CD4-positive, CD25-positive, alpha-beta regulatory T cell (primary cell): Measurements from ENCODE around the gene AKR1B1. TPM values are rescaled to one million over a fixed set of nuclear protein-coding genes. Genes with fewer than 3 reads are reported as not detected.

Experiments
- ATAC-seq, 2 donors: fragments of 150-1000 bp; cut with Tn5 transposase; one replicate each; pipeline ENCODE4 v1.10.0; 2021; ENCODE audit warnings: low read depth in 2 of 2, moderate number of reproducible peaks in 2 of 2, moderate library complexity in 1 of 2
- DNase-seq, 3 donors: peaks; one replicate each; pipeline versions ENCODE4 v3.0.0 to v3.0.0-alpha.2; 2012 to 2022; ENCODE audit warnings: mixed read lengths in 1 of 3
- H3K27ac ChIP-seq: one replicate; pipeline ENCODE4 v1.7.0; 2013; ENCODE audit warnings: mild to moderate bottlenecking, low read length; ENCODE audit not compliant: insufficient read depth, poor library complexity, severe bottlenecking
- H3K27me3 ChIP-seq: one replicate; pipeline ENCODE4 v1.7.0; 2013; ENCODE audit warnings: low read length; ENCODE audit not compliant: control insufficient read depth, insufficient read depth
- H3K36me3 ChIP-seq: one replicate; pipeline ENCODE4 v1.7.0; 2013; ENCODE audit warnings: mild to moderate bottlenecking, low read length, moderate library complexity; ENCODE audit not compliant: control insufficient read depth, insufficient read depth
- H3K4me1 ChIP-seq: 2 replicates; pipeline ENCODE4 v1.7.0; 2013; ENCODE audit warnings: mild to moderate bottlenecking, low read length; ENCODE audit not compliant: insufficient read depth, control insufficient read depth, poor library complexity, severe bottlenecking
- H3K4me3 ChIP-seq: one replicate; pipeline ENCODE4 v1.7.0; 2013; ENCODE audit warnings: low read depth, mild to moderate bottlenecking, low read length, moderate library complexity
- H3K9me3 ChIP-seq, 2 experiments: 1 replicate in 1 of 2; 2 replicates in 1 of 2; pipeline ENCODE4 v1.7.0; 2013; ENCODE audit warnings: low read length in 2 of 2, mild to moderate bottlenecking in 1 of 2, moderate library complexity in 1 of 2; ENCODE audit not compliant: control insufficient read depth in 2 of 2
- H3K27ac Mint-ChIP-seq, 3 donors: one replicate each; pipeline ENCODE4 v1.8.0; 2020 to 2022; ENCODE audit warnings: mild to moderate bottlenecking in 3 of 3, mixed read lengths in 3 of 3, moderate library complexity in 2 of 3
- H3K27me3 Mint-ChIP-seq: one replicate; pipeline ENCODE4 v1.8.0; 2022; ENCODE audit warnings: mild to moderate bottlenecking, mixed read lengths
- H3K36me3 Mint-ChIP-seq: one replicate; pipeline ENCODE4 v1.8.0; 2020; ENCODE audit warnings: mixed read lengths
- H3K4me1 Mint-ChIP-seq, 4 donors: one replicate each; pipeline ENCODE4 v1.8.0; 2020 to 2022; ENCODE audit warnings: mixed read lengths in 4 of 4, mild to moderate bottlenecking in 1 of 4
- H3K4me3 Mint-ChIP-seq, 4 donors: one replicate each; pipeline ENCODE4 v1.8.0; 2020 to 2022; ENCODE audit warnings: mild to moderate bottlenecking in 4 of 4, mixed read lengths in 4 of 4, moderate library complexity in 3 of 4
- H3K9me3 Mint-ChIP-seq, 7 donors: one replicate each; pipeline ENCODE4 v1.8.0; 2020 to 2022; ENCODE audit warnings: mixed read lengths in 7 of 7, mild to moderate bottlenecking in 3 of 7, moderate library complexity in 2 of 7
- polyA plus RNA-seq, 4 donors: library from polyadenylated mRNA; unstranded; fragments of 300-500 nt; fragmentation: Illumina TruSeq; gene quantifications; one replicate each; pipeline ENCODE4 v1.2.3, GENCODE V29; 2021
- total RNA-seq: library from RNA; stranded (reverse); gene quantifications from one replicate; pipeline ENCODE4 v1.2.3, GENCODE V29; 2022

AKR1B1 gene
- total and polyA plus RNA-seq, 5 donors from 2014 or later, result 44.6 to 137 (median 114) TPM

- no peaks in the 10 kb centered on the region for H3K27me3 ChIP-seq
- H3K4me3 Mint-ChIP-seq, result no peak overlapping the region
- H3K27ac Mint-ChIP-seq, result no peak overlapping the region
- no peaks in the 10 kb centered on the region for H3K4me1 ChIP-seq
- H3K36me3 Mint-ChIP-seq, result no peaks in the 10 kb centered on the region
- peaks cover 0 to 1% (median 0%) of the 10 kb centered on the region in 7 donors for H3K9me3 Mint-ChIP-seq
- no peaks in the 10 kb centered on the region for H3K27me3 Mint-ChIP-seq
- ATAC-seq (no peak), DNase-seq (no peak)
- peaks cover 0 to 2% (median 0%) of the 10 kb centered on the region in 4 donors for H3K4me1 Mint-ChIP-seq
- no peak overlapping the region for H3K4me3 ChIP-seq
- H3K9me3 ChIP-seq, result no peaks in the 10 kb centered on the region
- no peak overlapping the region for H3K27ac ChIP-seq
- no peaks in the 10 kb centered on the region for H3K36me3 ChIP-seq
Measured at GRCh38 chr7:134394056-134394455, 64.8 kb downstream of the AKR1B1 start.

Other genes with a start within 250 kb of the AKR1B1 start
- gene SLC35B4, start 142.2 kb downstream of the AKR1B1 start, total RNA-seq, result 10.7 TPM
- 10 to 100 TPM; 14.7 to 20.5 (median 17.6) TPM for gene SLC35B4, start 142.2 kb downstream of the AKR1B1 start, polyA plus RNA-seq
- gene AKR1B10, start 68.5 kb upstream of the AKR1B1 start, total RNA-seq, result not detected
- gene AKR1B10, start 68.5 kb upstream of the AKR1B1 start, polyA plus RNA-seq, result not detected
- not detected for gene AKR1B15, start 90.0 kb upstream of the AKR1B1 start, total RNA-seq
- gene AKR1B15, start 90.0 kb upstream of the AKR1B1 start, polyA plus RNA-seq, result not detected
- gene BPGM, start 187.8 kb upstream of the AKR1B1 start, total RNA-seq, result 14.8 TPM
- 10 to 100 TPM; 21.4 to 30.2 (median 27.0) TPM for gene BPGM, start 187.8 kb upstream of the AKR1B1 start, polyA plus RNA-seq